Adipocyte (in vitro differentiated cells): ENCODE measurements around the gene DNTTIP2.
A peak's percentile ranks its signal among the peaks of the same experiment; 100 is the strongest.
"Not testable (repeated sequence)": the region's sequence is repeated elsewhere in the genome, so short reads cannot be mapped to it uniquely, and the experiment has no call there.

Experiments
- DNase-seq: peaks from one replicate; pipeline ENCODE4 v3.0.0-alpha.2; 2015; ENCODE audit warnings: low read depth
- H3K27me3 ChIP-seq: replicated peaks from 2 replicates; pipeline ENCODE4 v1.7.0; 2013; ENCODE audit warnings: mild to moderate bottlenecking, low read length, moderate library complexity; ENCODE audit not compliant: control insufficient read depth, insufficient read depth
- H3K36me3 ChIP-seq: 2 replicates; pipeline ENCODE4 v1.7.0; 2013; ENCODE audit warnings: low read length, mild to moderate bottlenecking, moderate library complexity; ENCODE audit not compliant: control insufficient read depth, insufficient read depth, severe bottlenecking
- H3K4me1 ChIP-seq: 2 replicates; pipeline ENCODE4 v1.7.0; 2013; ENCODE audit warnings: mild to moderate bottlenecking, low read length, moderate library complexity; ENCODE audit not compliant: control insufficient read depth, insufficient read depth
- H3K4me3 ChIP-seq: 2 replicates; pipeline ENCODE4 v1.7.0; 2013; ENCODE audit warnings: mild to moderate bottlenecking, low read length, moderate library complexity
- H3K9ac ChIP-seq: 2 replicates; pipeline ENCODE4 v1.7.0; 2013; ENCODE audit warnings: mild to moderate bottlenecking, low read length, moderate library complexity
- H3K9me3 ChIP-seq: 2 replicates; pipeline ENCODE4 v1.7.0; 2013; ENCODE audit warnings: mild to moderate bottlenecking, low read length, moderate library complexity; ENCODE audit not compliant: control insufficient read depth

Gene DNTTIP2

DNA sequence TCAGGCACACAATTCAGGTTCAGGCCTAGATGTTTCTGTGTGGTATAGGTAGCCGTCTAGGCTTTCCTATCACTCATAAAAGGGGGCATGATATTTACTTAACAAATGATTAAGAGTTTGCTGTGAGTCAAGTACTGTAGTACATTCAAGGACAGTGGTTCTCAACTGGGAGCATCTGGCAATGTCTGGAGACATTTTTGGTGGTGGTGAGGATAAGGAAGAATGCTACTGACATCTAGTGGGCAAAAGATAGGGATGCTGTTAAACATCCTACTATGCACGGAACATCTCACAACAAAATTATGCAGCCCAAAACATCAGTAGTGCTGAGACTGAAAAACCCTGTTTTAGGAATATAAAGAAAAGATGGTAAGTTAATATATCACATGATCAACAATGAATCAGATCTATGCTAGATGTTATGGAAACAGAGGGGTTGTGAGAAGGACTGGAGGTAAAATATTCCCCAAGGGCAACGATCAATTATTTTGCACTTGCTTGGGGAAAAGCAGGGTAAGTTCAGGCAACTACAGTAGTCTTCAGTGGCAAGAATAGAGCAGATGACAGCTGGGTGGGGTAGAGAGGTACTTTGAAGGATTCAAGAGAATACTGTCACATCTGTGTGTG, 4.9 kb downstream of the DNTTIP2 start:
- no peaks in the 10 kb centered on the region for H3K9me3 ChIP-seq
- peak; percentile 48 for DNase-seq
- H3K9ac ChIP-seq: no peak overlapping the region
- peaks cover 82% of the 10 kb centered on the region for H3K36me3 ChIP-seq
- no peaks in the 10 kb centered on the region for H3K27me3 ChIP-seq
- H3K4me3 ChIP-seq: no peak overlapping the region
- peaks cover 16% of the 10 kb centered on the region for H3K4me1 ChIP-seq

- H3K27me3 ChIP-seq: no peaks in the 10 kb centered on the region
- peaks cover 5% of the 10 kb centered on the region for H3K4me1 ChIP-seq
- no peak overlapping the region for H3K4me3 ChIP-seq
- no peak for DNase-seq
- peaks cover 85% of the 10 kb centered on the region for H3K36me3 ChIP-seq
- H3K9me3 ChIP-seq: no peaks in the 10 kb centered on the region
- no peak overlapping the region for H3K9ac ChIP-seq
These were observed 7.6 kb downstream of the DNTTIP2 start for GRCh38 chr1:93871366-93871765.

GRCh38 chr1:93869653-93870052, 9.4 kb downstream of the DNTTIP2 start:
- H3K4me3 ChIP-seq: no peak overlapping the region
- H3K9ac ChIP-seq: no peak overlapping the region
- DNase-seq: no peak
- H3K27me3 ChIP-seq: no peaks in the 10 kb centered on the region
- H3K4me1 ChIP-seq: no peaks in the 10 kb centered on the region
- no peaks in the 10 kb centered on the region for H3K9me3 ChIP-seq
- peaks cover 70% of the 10 kb centered on the region for H3K36me3 ChIP-seq

DNA sequence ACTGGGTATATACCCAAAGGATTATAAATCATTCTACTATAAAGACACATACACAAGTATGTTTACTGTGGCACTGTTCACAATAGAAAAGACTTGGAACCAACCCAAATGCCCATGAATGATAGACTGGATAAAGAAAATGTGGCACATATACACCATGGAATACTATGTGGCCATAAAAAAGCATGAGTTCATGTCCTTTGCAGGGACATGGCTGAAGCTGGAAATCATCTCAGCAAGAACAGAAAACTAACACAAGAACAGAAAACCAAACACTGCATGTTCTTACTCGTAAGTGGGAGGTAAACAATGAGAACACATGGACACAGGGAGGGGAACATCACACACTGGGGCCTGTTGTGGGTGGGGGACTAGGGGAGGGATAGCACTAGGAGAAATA, 10.5 kb downstream of the DNTTIP2 start:
- H3K9me3 ChIP-seq, H3K4me1 ChIP-seq, H3K27me3 ChIP-seq, DNase-seq, H3K4me3 ChIP-seq, H3K9ac ChIP-seq: not testable (repeated sequence)
- peaks cover 58% of the 10 kb centered on the region for H3K36me3 ChIP-seq

DNA sequence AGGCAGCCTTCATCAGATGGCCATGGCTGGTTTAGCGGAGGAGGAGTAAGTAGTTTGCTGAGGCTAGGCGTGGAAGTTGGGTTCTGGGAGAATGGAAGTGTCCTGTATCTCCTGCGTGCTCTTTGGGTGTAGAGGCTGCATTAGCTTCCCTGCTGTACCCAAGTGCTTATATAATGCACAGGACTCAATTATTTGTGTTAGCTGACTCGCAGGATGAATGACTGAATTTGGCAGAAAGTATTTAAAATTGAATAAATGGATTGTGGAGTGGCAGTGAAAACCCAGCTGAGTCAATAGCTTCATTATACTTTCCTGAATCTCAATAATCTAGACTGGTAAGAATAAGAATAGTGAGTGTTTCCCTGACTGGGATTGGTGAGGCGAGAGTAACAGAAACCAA, 13.8 kb downstream of the DNTTIP2 start:
- Histone ChIP-seq H3K4me1 (no peaks in the 10 kb centered on the region), H3K36me3 (peaks cover 26% of the 10 kb centered on the region), H3K9me3 (no peaks in the 10 kb centered on the region), H3K27me3 (no peaks in the 10 kb centered on the region), H3K4me3 (no peak overlapping the region), H3K9ac (no peak overlapping the region)
- DNase-seq: no peak

- no peak overlapping the region for H3K4me3 ChIP-seq
- H3K9me3 ChIP-seq: no peaks in the 10 kb centered on the region
- no peak overlapping the region for H3K9ac ChIP-seq
- H3K36me3 ChIP-seq: peaks cover 15% of the 10 kb centered on the region
- H3K27me3 ChIP-seq: no peaks in the 10 kb centered on the region
- H3K4me1 ChIP-seq: no peaks in the 10 kb centered on the region
- no peak for DNase-seq
These were observed 14.8 kb downstream of the DNTTIP2 start for GRCh38 chr1:93864175-93864574.

- not testable (repeated sequence) for H3K36me3 ChIP-seq, H3K4me1 ChIP-seq, H3K9me3 ChIP-seq, H3K4me3 ChIP-seq, H3K27me3 ChIP-seq, DNase-seq, H3K9ac ChIP-seq
These were observed 21.4 kb downstream of the DNTTIP2 start for GRCh38 chr1:93857653-93858052.

DNA sequence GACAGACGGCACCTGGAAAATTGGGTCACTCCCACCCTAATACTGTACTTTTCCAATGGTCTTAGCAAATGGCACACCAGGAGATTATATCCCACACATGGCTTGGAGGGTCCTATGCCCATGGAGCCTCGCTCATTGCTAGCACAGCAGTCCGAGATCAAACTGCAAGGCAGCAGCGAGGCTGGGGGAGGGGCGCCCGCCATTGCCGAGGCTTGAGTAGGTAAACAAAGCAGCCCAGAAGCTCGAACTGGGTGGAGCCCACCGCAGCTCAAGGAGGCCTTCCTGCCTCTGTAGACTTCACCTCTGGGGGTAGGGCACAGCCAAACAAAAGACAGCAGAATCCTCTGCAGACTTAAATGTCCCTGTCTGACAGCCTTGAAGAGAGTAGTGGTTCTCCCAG, 23.0 kb downstream of the DNTTIP2 start:
- H3K4me3 ChIP-seq, H3K27me3 ChIP-seq, H3K9ac ChIP-seq, H3K4me1 ChIP-seq, H3K9me3 ChIP-seq, DNase-seq, H3K36me3 ChIP-seq: not testable (repeated sequence)

GRCh38 chr1:93853940-93854339, 25.1 kb downstream of the DNTTIP2 start:
- no peak overlapping the region for H3K4me3 ChIP-seq
- H3K9me3 ChIP-seq: no peaks in the 10 kb centered on the region
- H3K36me3 ChIP-seq: no peaks in the 10 kb centered on the region
- no peak for DNase-seq
- H3K27me3 ChIP-seq: peaks cover 9% of the 10 kb centered on the region
- no peak overlapping the region for H3K9ac ChIP-seq
- H3K4me1 ChIP-seq: no peaks in the 10 kb centered on the region

GRCh38 chr1:93851878-93852277, 27.1 kb downstream of the DNTTIP2 start:
- no peak for DNase-seq
- Histone ChIP-seq H3K9ac (no peak overlapping the region), H3K4me3 (no peak overlapping the region)

DNA sequence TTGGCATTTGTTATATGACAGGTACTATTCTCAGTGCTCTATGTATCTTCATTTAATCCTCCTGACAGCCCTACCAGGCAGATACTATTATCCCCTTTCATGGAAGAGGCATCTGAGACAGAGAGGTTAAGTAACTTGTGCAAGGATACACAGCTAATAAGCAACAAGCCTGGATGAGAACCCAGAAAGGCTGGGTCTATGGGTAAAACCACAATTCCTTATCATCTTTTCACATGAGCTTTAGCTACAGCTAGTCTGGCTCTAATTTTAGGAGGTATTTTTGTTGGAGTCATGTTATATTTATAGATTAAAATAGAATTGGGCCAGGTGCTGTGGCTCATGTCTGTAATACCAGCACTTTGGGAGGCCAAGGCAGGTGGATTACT, 27.7 kb downstream of the DNTTIP2 start:
- Histone ChIP-seq H3K9ac (no peak overlapping the region), H3K36me3 (no peaks in the 10 kb centered on the region), H3K4me1 (peaks cover 7% of the 10 kb centered on the region), H3K9me3 (no peaks in the 10 kb centered on the region), H3K27me3 (peaks cover 9% of the 10 kb centered on the region), H3K4me3 (no peak overlapping the region)
- no peak for DNase-seq

More at GRCh38 chr1:93851878-93852277, 27.1 kb downstream of the DNTTIP2 start:
- Histone ChIP-seq H3K4me1 (peaks cover 7% of the 10 kb centered on the region), H3K9me3 (no peaks in the 10 kb centered on the region), H3K36me3 (no peaks in the 10 kb centered on the region), H3K27me3 (peaks cover 9% of the 10 kb centered on the region)

- H3K27me3 ChIP-seq, H3K4me3 ChIP-seq, H3K36me3 ChIP-seq, H3K4me1 ChIP-seq, H3K9ac ChIP-seq, H3K9me3 ChIP-seq: not testable (repeated sequence)
- DNase-seq: peak; percentile 65
These were observed 28.2 kb downstream of the DNTTIP2 start for GRCh38 chr1:93850687-93851326.
